Caco-2 (cell line): ENCODE results near the gene SLC27A4. TPM values are rescaled to one million over a fixed set of nuclear protein-coding genes. Genes with fewer than 3 reads are reported as not detected.

Source experiments
- BruUV-seq: library from RNA; stranded (reverse); fragments of 400-500 nt; replicated peaks from 2 replicates; lab custom pipeline; 2021; lab: Mats Ljungman, UMichigan
- CTCF ChIA-PET: fragments of 300-600 bp; sonication (Branson Sonifier 250); formaldehyde crosslinking; loops from one replicate; lab custom pipeline; 2022; ENCODE audit warnings: antibody characterized with exemption; lab: Charles Lee
- POLR2A ChIA-PET: fragments of 300-600 bp; sonication (Branson Sonifier 250); formaldehyde crosslinking; loops from one replicate; lab custom pipeline; 2022; ENCODE audit warnings: antibody characterized with exemption; lab: Charles Lee
- DNase-seq, 2 experiments: peaks; one replicate each; pipeline versions ENCODE4 v3.0.0 to v3.0.0-alpha.2; 2020 to 2022
- H3K27me3 ChIP-seq: replicated peaks from 2 replicates; pipeline ENCODE4 v1.6.0; 2011; ENCODE audit warnings: low read length; ENCODE audit not compliant: control insufficient read depth, insufficient read depth
- H3K36me3 ChIP-seq: 2 replicates; pipeline ENCODE4 v1.5.1; 2011; ENCODE audit warnings: low read length; ENCODE audit not compliant: control insufficient read depth, insufficient read depth
- H3K4me1 ChIP-seq: fragments of 250-450 bp; sonication (Bioruptor Pico); 2 replicates; pipeline ENCODE4 v1.5.1; 2020; ENCODE audit warnings: mild to moderate bottlenecking
- H3K4me3 ChIP-seq: 2 replicates; pipeline ENCODE4 v1.5.1; 2011; ENCODE audit warnings: low read depth, mild to moderate bottlenecking, control low read depth, low read length
- H3K9me3 ChIP-seq: fragments of 250-450 bp; sonication (Bioruptor Pico); 2 replicates; pipeline ENCODE4 v1.5.1; 2020; ENCODE audit warnings: mild to moderate bottlenecking, moderate library complexity
- H3K27ac Mint-ChIP-seq: one replicate; pipeline ENCODE4 v1.8.0; 2022; ENCODE audit warnings: mixed read lengths; ENCODE audit not compliant: unreplicated experiment
- H3K27me3 Mint-ChIP-seq: one replicate; pipeline ENCODE4 v1.8.0; 2022; ENCODE audit warnings: mixed read lengths; ENCODE audit not compliant: insufficient read depth, unreplicated experiment
- H3K36me3 Mint-ChIP-seq: one replicate; pipeline ENCODE4 v1.8.0; 2022; ENCODE audit warnings: mild to moderate bottlenecking, mixed read lengths; ENCODE audit not compliant: insufficient read depth, unreplicated experiment
- H3K4me1 Mint-ChIP-seq: one replicate; pipeline ENCODE4 v1.8.0; 2022; ENCODE audit warnings: low read depth, mixed read lengths; ENCODE audit not compliant: unreplicated experiment
- H3K4me3 Mint-ChIP-seq: one replicate; pipeline ENCODE4 v1.8.0; 2022; ENCODE audit warnings: mild to moderate bottlenecking, moderate library complexity, mixed read lengths; ENCODE audit not compliant: unreplicated experiment
- H3K9me3 Mint-ChIP-seq: one replicate; pipeline ENCODE4 v1.8.0; 2022; ENCODE audit warnings: mixed read lengths; ENCODE audit not compliant: unreplicated experiment
- CTCF ChIP-seq, 2 experiments: fragments of 200-600 bp in 1 of 2; IDR thresholded peaks; 1 replicate in 1 of 2; 2 replicates in 1 of 2; pipeline versions ENCODE4 v1.5.1 to v1.8.0; 2011 to 2022; ENCODE audit warnings: antibody characterized with exemption in 1 of 2, control low read depth in 1 of 2, inconsistent platforms in 1 of 2, low read depth in 1 of 2, low read length in 1 of 2, mild to moderate bottlenecking in 1 of 2, moderate library complexity in 1 of 2; ENCODE audit not compliant: insufficient read depth in 1 of 2, severe bottlenecking in 1 of 2, unreplicated experiment in 1 of 2
- intact Hi-C: fragments of 100-400 bp; cut with micrococcal nuclease; formaldehyde crosslinking; loops from one replicate; pipeline ENCODE4 v1.10.0; 2022; ENCODE audit not compliant: unreplicated experiment
- total RNA-seq: library from RNA; stranded (reverse); gene quantifications from 2 replicates; pipeline ENCODE4 v1.2.3, GENCODE V29; 2022

Gene SLC27A4
- total RNA-seq, 1 experiment from 2014 or later, result 22.8 TPM

DNA sequence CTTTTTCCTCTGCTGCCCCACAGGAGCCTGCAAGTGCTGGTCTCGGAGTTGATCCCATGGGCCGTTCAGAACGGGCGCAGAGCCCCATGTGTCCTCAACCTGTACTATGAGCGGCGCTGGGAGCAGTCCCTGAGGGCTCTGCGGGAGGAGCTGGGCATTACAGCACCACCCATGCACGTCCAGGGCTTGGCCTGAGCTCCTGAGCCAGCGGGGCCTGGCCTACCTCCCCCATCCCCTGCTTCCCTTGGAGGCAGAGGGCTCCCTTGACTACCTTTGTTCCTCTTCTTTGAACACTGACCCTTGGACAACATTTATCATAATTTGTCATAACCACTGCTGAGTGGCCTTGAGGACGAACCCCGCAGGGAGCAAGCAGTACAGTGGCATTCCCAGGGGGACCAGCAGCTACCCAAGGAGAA lies 6.9 kb upstream of the SLC27A4 start:
- H3K4me3 Mint-ChIP-seq, result no peak overlapping the region
- Histone ChIP-seq H3K27me3 (no peaks in the 10 kb centered on the region), H3K4me1 (peaks cover 23% of the 10 kb centered on the region), H3K9me3 (no peaks in the 10 kb centered on the region), H3K36me3 (0 out of 2 replicates have a peak, but pooled peaks cover 2% of the 10 kb centered on the region), H3K4me3 (no peak overlapping the region)
- intact Hi-C loops, result no loop called here
- no peaks in the 10 kb centered on the region for H3K4me1 Mint-ChIP-seq
- POLR2A ChIA-PET, result no interaction called here
- CTCF ChIA-PET, result no interaction called here
- DNase-seq, result peak; percentile 29 to 63
- H3K36me3 Mint-ChIP-seq, result peaks cover 4% of the 10 kb centered on the region
- no peak overlapping the region for H3K27ac Mint-ChIP-seq
- TF ChIP-seq CTCF (IDR thresholded peaks at IDR 0.05; ENCODE audit: insufficient read depth in 1 of 2, low read depth in 1 of 2, low read length in 1 of 2, severe bottlenecking in 1 of 2, unreplicated experiment in 1 of 2), result no peak
- H3K9me3 Mint-ChIP-seq, result no peaks in the 10 kb centered on the region
- H3K27me3 Mint-ChIP-seq, result no peaks in the 10 kb centered on the region
- BruUV-seq, result no TSS peak

GRCh38 chr9:128335161-128335560 lies 5.2 kb upstream of the SLC27A4 start:
- Histone ChIP-seq H3K4me1 (peaks cover 15% of the 10 kb centered on the region; the same call in 1 of the 2 replicates), H3K27me3 (no peaks in the 10 kb centered on the region), H3K36me3 (no peaks in the 10 kb centered on the region), H3K9me3 (no peaks in the 10 kb centered on the region), H3K4me3 (no peak overlapping the region)
- Mint-ChIP-seq H3K4me1 (no peaks in the 10 kb centered on the region), H3K36me3 (peaks cover 10% of the 10 kb centered on the region), H3K27me3 (no peaks in the 10 kb centered on the region), H3K9me3 (no peaks in the 10 kb centered on the region), H3K4me3 (no peak overlapping the region), H3K27ac (no peak overlapping the region)
- BruUV-seq, result no TSS peak
- no peak for DNase-seq
- intact Hi-C loops, result no loop called here
- no peak for TF ChIP-seq CTCF (IDR thresholded peaks at IDR 0.05; ENCODE audit: insufficient read depth in 1 of 2, low read depth in 1 of 2, low read length in 1 of 2, severe bottlenecking in 1 of 2, unreplicated experiment in 1 of 2)
- CTCF ChIA-PET, result no interaction called here
- POLR2A ChIA-PET, result no interaction called here

DNA sequence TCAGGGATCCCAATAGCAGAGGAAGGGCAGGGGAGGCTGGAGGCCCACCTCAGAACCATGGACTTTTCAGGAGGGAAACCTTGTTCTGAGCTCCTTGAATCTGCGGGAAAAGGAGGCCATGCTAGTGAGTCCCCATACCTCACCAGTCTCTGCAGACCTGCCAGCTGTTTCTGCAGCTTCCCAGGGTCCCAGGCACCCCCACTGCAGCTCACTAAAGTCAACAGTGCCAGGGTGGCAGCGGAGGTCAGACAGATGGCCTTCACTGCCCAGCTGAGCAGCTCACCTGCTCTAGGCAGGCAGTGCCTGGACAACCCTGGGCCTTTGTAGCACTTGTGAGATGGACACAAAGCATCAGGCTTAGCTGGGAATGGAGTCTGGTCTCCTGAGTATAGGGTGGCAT lies 4.4 kb upstream of the SLC27A4 start:
- no peaks in the 10 kb centered on the region for H3K27me3 Mint-ChIP-seq
- BruUV-seq, result no TSS peak
- H3K9me3 ChIP-seq, result no peaks in the 10 kb centered on the region
- H3K9me3 Mint-ChIP-seq, result no peaks in the 10 kb centered on the region
- no peaks in the 10 kb centered on the region for H3K27me3 ChIP-seq
- no peaks in the 10 kb centered on the region for H3K36me3 ChIP-seq
- no peaks in the 10 kb centered on the region for H3K4me1 Mint-ChIP-seq
- no peak overlapping the region for H3K27ac Mint-ChIP-seq
- CTCF ChIA-PET, result no interaction called here
- H3K36me3 Mint-ChIP-seq, result peaks cover 14% of the 10 kb centered on the region
- no peak for DNase-seq
- H3K4me3 ChIP-seq, result no peak overlapping the region
- peaks cover 15% of the 10 kb centered on the region; the same call in 1 of the 2 replicates for H3K4me1 ChIP-seq
- H3K4me3 Mint-ChIP-seq, result no peak overlapping the region
- intact Hi-C loops, result no loop called here
- no peak for TF ChIP-seq CTCF (IDR thresholded peaks at IDR 0.05; ENCODE audit: insufficient read depth in 1 of 2, low read depth in 1 of 2, low read length in 1 of 2, severe bottlenecking in 1 of 2, unreplicated experiment in 1 of 2)
- POLR2A ChIA-PET, result no interaction called here
